ENCODE data around the gene ZNF672. TPM values are rescaled to one million over a fixed set of nuclear protein-coding genes. Genes with fewer than 3 reads are reported as not detected.
"Not testable (repeated sequence)": the region's sequence is repeated elsewhere in the genome, so short reads cannot be mapped to it uniquely, and the experiment has no call there.

Gene ZNF672
- polyA plus RNA-seq, 12 donors: 12.1 to 19.0 (median 15.7) TPM; not detected in 1

DNA sequence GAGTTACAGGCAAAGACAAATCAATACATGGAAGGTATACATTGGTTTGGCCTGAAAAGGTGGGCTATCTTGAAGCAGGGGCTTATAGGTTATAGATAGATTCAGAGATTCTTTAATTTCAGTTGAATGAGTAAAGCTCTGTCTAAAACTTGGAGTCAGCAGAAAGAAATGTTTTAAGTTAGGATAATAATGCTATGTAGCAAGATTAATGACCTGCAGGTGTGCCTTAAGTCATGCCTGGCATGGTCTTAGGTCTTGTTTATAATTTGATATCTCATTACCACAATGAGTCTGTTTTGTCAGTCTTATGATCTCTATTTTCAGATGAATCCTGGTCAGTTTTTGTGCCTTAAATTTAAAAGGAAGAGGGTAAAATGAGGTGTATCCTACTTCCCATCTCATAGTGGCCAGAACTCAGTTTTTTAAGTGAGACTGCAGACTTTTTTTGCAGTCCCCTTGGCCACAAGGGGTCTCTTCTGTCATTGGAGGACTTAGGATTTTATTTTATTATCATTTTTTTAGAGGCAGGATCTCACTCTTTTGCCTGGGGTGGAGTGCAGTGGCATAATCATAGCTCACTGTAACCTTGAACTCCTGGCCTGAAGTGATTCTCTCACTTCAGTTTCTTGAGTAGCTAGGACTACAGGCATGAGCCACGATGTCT lies 46.7 kb downstream of the ZNF672 start:
- no peak for DNase-seq

DNA sequence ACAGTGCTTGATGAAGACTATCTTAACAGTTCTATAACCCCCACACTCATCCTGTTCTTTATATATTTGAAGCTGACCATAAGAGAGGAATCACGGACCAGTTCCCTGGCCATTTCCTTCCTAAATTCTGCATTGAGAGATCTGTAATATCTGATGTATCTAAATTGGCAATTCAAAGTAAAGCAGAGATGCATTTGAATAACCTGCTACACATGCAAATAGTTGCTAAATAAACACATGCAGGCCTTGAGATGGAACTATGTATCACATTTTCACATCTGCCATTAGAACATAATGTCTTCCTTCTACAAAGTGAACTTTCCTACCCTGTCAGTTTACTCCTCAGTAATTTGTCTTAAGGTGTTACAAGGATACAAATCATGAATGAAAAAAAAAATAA lies 47.6 kb downstream of the ZNF672 start:
- no peak for DNase-seq

DNA sequence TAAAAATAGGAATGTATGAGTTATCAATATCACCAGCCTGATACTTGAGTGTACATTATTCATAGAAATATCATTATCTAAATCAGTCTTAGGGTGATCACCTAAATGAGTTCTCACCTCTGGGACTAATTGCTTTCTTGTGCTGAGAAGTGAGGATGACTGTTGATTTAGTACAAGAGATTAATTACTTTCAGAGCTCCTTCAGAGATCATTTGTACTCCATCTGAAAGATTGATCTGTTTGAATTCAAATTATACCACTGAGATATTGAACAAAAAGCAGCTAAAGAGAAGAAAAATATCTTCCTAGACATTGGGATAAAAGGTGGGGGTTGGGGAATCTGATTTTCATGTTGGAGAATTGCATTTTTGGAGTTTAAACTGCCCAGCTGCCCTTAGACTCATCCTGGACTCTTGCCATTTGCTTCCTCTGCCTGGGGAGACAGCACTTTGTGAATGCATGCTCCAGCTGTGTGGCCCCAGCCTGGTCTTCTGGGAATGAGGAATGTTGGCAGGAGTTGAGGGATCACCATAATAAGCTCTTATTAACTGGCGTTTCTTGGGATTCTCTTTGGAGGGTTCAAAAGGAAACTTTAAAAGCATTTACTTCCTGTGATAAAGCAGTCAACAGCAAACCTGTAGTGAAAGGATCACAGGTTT lies 48.3 kb downstream of the ZNF672 start:
- peak; percentile 36 for DNase-seq

DNA sequence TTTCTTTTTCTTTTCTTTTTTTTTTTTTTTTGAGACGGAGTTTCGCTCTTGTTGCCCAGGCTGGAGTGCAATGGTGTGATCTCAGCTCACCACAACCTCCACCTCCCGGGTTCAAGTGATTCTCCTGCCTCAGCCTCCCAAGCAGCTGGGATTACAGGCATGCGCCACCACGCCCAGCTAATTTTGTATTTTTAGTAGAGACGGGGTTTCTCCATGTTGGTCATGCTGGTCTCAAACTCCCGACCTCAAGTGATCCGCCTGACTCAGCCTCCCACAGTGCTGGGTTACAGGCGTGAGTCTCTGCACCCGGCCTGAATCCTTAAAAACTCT lies 51.9 kb downstream of the ZNF672 start:
- DNase-seq: not testable (repeated sequence)

DNA sequence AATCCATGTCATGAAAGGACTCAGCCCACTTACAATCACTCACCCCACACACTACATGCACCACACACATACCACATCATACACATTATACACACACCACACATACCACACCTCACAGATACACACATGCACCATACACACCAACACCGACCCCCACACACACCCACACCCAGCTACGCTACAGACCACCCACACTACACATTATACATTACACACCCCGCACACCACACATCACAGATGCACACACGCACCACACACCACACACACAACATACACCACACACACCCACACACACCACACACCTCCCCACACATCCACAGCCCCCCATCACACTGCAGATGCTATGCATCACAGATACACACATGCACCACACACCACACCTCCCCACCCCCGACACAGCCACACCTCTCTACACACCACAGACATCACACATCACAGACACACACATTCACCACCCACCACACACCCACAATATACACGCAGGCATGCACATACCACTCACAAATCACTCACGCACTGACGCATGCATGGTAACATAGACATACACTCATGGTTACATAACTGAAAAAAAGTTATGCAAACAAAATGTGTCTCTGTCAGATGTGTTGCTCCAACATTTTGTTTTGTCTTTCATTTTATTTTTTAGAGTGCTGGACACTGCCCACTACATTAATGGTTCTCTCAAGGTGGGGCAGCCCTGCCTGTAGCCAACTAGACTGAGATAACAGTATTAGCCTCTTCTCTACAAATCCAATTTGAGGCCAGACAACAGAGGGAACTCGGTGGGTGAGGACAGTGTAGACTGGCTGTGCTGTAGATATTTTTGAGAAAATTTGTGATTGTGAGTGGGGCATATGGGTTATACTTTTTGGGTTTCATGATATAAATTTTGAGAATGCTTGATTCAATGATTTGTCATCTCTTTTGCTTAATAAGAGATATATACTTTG lies 52.8 kb downstream of the ZNF672 start:
- no peak for DNase-seq

DNA sequence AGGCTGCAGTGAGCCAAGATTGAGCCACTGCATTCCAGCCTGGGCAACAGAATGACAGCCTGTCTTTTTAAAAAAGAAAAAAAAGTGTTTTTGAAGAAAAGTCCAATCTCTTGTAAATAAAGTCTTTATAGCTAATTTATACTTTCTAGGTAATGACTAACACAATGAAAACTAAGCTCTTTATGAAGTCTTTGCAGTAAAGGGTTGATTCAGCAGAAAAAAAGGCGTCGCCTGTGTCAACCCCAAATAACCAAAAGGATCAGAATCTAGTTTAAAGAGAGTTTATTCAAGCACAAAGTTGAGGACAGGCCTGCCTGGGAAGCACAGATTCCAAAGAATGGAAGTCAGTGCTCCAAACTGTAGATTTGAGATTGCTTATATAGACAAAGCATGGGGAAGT lies 53.7 kb downstream of the ZNF672 start:
- DNase-seq: no peak

DNA sequence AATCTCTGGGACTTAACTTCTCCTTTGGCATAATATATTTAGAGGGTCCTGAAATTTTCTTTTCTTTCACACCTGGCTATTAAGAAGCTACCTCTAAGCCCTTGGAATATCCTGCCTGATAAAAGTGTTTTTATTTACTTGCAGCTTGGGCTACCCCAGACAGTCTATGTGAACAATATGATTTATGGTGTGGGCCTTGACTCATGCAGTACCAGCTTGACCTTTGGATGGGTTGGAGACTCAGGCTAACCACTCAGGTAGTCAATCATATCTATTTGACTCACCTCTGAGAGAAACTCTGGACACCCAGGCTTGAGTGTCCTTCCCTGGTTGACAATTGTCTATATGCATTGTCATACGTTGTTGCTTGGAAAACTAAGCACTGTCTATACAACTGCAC lies 54.6 kb downstream of the ZNF672 start:
- DNase-seq: no peak

DNA sequence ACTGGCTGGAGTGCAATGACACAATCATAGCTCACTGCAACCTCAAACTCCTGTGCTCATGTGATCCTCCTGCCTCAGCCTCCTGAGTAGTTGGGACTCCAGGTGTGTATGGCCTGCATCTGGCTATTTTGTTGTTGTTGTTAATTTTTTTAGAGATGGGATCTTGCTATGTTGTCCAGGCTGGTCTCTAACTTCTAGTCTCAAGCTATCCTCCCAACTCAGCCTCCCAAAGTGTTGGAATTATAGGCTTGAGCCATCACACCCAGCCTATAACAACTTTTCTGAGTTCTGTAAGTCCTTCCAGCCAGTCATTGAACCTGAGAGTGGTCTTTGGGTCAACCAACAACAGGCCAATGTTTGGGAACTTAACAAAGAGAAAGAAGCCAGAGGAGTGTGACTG lies 56.8 kb downstream of the ZNF672 start:
- no peak for DNase-seq

DNA sequence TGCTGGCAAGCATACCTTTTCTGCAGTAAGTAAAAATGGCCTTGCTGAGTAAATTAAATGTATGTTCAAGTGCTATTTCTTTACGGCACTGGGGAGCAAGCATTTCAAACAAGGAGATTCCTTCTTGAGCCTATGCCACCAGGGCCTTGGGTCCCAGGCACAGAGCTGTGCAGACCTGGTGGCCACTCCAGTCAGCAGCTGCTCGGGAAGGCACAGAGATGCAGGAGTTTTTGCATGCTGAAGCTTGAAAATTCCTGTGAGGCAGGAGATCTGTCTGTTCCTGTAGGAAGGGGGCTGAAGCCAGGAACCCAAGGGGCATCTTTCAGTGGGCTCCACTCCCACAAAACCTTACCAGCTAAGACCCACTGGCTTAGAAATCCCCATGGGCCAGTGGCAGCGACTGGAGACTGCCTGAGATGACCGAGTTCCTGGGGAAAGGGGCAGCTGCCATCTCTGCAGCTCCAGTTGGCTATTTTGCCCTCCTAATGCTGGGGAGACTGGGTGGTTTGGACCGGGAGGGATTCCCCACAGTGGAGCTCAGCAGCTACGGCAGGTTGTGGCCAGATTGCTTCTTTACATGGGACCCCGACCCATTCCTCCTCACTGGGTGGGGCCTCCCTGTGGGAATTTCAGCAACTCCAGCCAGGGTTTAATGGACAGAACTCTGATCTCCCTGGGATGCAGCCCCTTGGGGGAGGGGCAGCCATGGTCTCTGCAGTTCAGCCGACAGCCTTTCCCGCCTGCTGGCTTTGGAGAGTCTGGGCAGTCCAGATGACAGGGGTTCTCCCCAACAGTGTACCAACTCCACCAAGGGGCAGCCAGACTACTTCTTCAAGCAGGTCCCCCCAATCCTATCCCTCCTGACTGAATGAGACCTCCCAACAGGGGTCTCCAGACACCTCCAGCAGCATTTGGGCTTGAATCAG lies 59.7 kb downstream of the ZNF672 start:
- no peak for DNase-seq

Other genes with a start within 250 kb of the ZNF672 start
- gene OR2T10, start 240.5 kb upstream of the ZNF672 start, polyA plus RNA-seq (ENCODE audit: insufficient read length in 12 of 12): not detected
- gene OR2T11, start 203.1 kb upstream of the ZNF672 start, polyA plus RNA-seq (ENCODE audit: insufficient read length in 12 of 12): under 1 TPM in 1 of 12 donors, not detected in 11; 0.04 TPM
- gene OR2T35, start 192.9 kb upstream of the ZNF672 start, polyA plus RNA-seq (ENCODE audit: insufficient read length in 12 of 12): not detected
- gene OR2T27, start 182.7 kb upstream of the ZNF672 start, polyA plus RNA-seq (ENCODE audit: insufficient read length in 12 of 12): not detected
- gene OR14I1, start 135.5 kb upstream of the ZNF672 start, polyA plus RNA-seq (ENCODE audit: insufficient read length in 12 of 12): not detected
- not detected for gene LYPD8, start 82.5 kb upstream of the ZNF672 start, polyA plus RNA-seq (ENCODE audit: insufficient read length in 12 of 12)
- 10 to 100 TPM in 11 of 12 donors, not detected in 1; 16.1 to 22.1 (median 18.2) TPM for gene SH3BP5L, start 12.3 kb upstream of the ZNF672 start, polyA plus RNA-seq (ENCODE audit: insufficient read length in 12 of 12)
- gene ZNF692, start 20.9 kb downstream of the ZNF672 start, polyA plus RNA-seq (ENCODE audit: insufficient read length in 12 of 12): 10 to 100 TPM in 11 of 12 donors, not detected in 1; 22.6 to 54.3 (median 26.1) TPM
- 1 to 10 TPM in 10 of 12 donors, not detected in 2; 4.4 to 6.3 (median 5.5) TPM for gene PGBD2, start 68.0 kb downstream of the ZNF672 start, polyA plus RNA-seq (ENCODE audit: insufficient read length in 12 of 12)